Esophagus squamous epithelium (tissue), 4 donors: ENCODE data around the gene RAB5B.
"Not testable (repeated sequence)": the region's sequence is repeated elsewhere in the genome, so short reads cannot be mapped to it uniquely, and the experiment has no call there.

Source experiments
- CTCF ChIP-seq, 6 experiments: fragments of 450-650 bp in 4 of 6; fragments of 200-600 bp in 2 of 6; sonication (generic) in 2 of 6; IDR thresholded peaks; one replicate each; pipeline ENCODE4 v1.5.1; 2016 to 2019; ENCODE audit warnings: antibody characterized with exemption in 6 of 6, mild to moderate bottlenecking in 4 of 6, moderate library complexity in 4 of 6
- POLR2A ChIP-seq, 4 donors: fragments of 450-650 bp; IDR thresholded peaks; one replicate each; pipeline ENCODE4 v1.6.1; 2017; ENCODE audit warnings: antibody characterized with exemption in 4 of 4, mild to moderate bottlenecking in 4 of 4, moderate library complexity in 3 of 4

- TF ChIP-seq CTCF, POLR2A (IDR thresholded peaks at IDR 0.05): not testable (repeated sequence)
These were observed 29.5 kb downstream of the RAB5B start for GRCh38 chr12:56003376-56003775.
